Activated CD8-positive, alpha-beta memory T cell treated with anti-CD3 and anti-CD28 coated beads for 1 hour (primary cell): Measurements from ENCODE around the gene FNDC11.

ENCODE experiments used
- DNase-seq, 2 donors: peaks; one replicate each; pipeline ENCODE4 v3.0.0-alpha.2; 2020; ENCODE audit warnings: low read depth in 1 of 2; ENCODE audit errors: extremely low read depth in 1 of 2

Gene FNDC11

DNA sequence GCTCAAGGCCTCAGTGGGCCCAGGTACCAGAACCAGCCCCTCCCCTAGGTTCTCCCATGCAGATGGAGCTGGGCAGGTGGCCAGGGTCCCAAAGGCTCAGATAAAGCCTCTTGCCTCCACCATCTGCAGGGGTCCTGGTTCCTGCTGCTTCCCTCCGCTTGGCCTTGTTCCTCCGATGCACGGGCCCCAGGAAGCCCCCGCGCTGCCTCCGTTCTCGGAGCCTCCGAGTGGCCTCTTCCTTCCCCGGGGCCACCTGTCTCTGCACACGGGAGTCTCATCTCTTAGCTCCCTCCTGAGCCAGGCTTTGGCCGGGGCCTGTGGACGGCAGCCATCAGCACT lies 14.9 kb upstream of the FNDC11 start:
- no peak for DNase-seq

DNA sequence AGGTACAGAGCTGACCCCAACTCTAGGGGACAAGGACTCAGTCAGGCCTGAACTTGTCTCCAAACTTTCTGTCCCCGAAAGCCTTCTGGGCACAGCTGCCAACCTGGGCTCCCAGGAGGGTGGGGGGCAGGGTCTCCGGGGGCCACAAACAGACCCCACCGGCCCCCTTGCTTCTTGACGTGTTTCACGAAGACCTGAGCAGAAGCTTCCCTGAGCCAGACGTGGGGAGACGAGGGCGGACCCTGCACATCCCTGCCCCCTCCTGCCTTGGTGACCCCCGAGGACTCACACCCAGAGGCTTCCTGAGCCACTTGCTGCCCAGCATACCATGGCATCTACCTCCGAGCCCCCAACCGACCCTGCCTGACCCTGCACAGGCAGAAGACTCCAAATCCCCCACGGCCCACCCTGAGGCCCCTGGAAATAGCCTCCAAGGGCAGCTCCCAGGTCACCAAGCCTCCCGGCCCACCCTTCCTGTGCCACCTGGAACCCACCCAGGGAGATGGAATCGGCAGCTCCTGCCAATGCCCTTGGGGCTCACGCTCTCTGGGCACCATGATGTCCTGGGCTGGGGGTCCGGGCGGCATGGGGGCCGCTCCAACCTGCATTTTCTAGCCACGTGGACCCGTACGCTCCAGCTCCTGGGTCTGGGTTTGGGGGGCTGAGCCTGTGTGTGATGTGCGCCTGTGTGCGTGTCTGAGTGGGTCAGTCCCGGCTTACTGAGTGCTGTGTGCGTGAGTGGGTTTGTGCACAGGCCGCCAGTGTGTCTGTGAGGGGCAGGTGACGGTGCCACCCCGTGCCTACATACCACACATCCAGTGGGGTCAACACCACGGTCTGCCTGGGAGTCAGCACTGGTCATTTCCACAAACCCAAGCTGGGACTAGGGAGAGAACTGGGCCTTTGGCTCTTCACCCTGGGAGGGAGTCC lies 14.3 kb upstream of the FNDC11 start:
- no peak for DNase-seq

DNA sequence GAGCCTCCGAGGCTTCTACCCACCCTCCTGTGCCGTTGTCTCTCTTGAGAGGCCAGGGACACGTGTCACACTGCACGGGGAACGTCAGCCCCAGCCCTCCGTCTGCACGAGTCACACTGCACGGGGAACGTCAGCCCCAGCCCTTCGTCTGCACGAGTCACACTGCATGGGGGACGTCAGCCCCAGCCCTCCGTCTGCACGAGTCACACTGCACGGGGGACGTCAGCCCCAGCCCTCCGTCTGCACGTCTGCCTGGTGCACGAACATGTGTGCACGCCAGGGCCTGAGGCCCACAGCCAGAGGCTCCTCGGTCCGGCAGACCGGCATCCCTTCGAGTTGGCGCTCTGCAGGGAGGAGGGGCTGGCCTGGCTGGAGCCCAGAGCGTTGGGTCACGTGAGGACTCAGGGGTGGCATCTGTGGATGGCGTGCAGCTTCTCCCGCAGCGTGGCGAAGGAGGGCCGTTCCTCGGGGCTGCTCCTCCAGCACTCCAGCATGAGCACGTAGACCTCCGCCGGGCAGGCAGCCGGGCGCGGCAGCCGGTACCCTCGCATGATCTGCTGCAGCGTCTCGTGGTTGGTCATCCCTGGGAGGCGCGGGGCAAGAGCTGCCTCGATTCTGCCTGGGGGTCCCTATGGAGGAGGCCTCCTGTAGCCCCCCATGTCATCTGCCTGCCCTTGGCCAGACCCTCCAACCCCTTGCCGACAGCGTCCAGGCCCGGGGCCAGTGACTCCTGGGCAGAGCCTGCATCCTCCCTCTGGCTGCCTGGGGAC lies 13.4 kb upstream of the FNDC11 start:
- DNase-seq: no peak

DNA sequence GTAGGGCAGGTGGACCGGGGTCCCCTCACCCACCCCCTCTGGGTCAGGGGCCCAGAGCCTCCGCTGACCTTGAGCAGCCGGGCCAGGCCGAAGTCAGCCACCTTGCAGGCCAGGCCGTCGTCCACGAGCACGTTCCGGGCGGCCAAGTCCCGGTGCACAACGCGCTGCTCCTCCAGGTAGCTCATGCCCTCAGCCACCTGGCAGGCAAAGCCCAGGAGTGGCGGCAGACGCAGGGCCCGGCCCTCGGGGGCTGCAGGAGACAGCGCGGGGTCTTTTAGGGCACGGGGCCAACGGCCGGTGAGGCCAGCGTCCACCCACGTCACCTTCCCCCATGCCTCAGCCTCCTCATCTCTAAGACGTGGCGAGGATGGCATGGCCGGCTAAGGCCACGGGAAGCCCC lies 12.6 kb upstream of the FNDC11 start:
- DNase-seq: no peak

DNA sequence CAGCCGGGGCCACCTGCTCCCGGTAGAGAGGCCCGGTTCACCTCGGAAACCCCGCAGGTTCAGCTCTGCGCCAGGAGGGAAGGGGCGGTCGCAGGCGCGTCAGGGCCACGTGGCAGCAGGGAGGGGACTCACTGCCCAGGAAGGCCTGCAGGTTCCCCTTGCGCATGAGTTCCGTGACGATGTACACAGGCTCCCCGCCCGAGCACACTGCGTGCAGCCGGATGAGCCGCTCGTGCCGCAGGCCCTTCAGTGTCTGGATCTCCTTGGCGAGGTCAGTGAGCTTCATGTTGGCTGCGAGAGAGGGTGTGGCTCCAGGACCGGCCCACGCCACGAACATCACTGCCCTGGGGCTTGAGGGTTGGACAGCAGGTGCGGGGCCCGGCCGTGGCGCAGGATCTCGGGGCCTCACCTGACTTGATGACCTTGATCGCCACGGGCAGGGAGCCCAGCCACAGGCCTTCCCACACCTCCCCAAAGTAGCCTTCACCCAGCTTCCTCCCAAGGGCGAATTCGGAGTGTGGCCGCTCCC lies 11.9 kb upstream of the FNDC11 start:
- DNase-seq: no peak

DNA sequence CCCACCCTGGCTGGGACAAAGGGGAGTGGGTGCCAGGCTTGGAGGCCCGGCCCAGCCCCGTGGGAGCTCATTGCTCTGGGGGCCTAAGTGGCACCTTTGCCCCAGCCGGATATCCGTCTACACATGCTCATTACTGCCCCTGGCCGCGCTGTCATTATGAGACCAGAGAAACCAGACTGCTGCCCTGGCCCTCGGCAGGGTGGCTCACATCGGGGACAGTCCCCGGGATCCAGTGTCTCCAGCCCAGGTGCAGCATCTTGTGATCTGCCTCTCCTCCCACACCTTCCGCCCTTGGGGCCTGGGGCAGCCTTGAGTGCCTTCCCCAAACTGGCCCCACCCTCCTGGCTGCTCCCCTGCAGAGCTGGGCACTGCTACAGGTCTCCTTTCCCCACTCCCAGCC lies 11.3 kb upstream of the FNDC11 start:
- DNase-seq: no peak

DNA sequence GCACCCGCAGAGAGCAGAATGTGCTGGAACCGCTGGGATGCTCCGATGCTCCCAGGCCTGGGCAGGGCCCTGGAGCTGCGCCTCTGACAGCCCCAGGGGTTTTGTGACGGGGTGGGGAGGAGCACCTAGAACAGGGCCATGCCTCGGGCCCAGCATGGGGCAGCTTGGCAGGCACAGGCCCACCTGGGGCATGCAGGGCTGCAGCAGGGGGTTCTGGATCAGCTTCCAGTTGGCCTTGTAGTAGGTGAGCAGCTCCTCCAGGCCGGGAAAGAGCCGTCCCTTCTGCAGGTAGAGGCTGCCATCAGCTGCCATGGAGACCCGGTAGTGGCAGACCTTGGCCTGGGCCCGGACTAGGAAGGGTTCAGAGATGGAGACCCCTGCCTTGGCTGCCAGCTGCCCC lies 10.8 kb upstream of the FNDC11 start:
- no peak for DNase-seq

DNA sequence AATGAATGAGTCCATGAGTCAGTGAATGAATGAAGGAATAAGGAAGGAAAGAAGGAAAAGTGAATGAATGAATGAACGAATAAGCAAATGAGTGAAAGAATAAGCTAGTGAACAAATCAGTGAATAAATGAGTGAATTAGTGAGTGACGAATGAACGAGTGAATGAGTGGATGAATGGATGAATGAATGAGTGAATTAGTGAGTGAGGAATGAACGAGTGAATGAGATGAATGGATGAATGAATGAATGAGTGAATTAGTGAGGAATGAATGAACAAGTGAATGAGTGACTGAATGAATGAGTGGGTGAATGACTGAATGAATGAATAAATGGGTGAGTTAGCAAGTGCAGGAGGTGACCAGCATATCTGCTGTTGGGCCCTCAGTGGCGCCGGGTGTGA lies 10.2 kb upstream of the FNDC11 start:
- DNase-seq: no peak

DNA sequence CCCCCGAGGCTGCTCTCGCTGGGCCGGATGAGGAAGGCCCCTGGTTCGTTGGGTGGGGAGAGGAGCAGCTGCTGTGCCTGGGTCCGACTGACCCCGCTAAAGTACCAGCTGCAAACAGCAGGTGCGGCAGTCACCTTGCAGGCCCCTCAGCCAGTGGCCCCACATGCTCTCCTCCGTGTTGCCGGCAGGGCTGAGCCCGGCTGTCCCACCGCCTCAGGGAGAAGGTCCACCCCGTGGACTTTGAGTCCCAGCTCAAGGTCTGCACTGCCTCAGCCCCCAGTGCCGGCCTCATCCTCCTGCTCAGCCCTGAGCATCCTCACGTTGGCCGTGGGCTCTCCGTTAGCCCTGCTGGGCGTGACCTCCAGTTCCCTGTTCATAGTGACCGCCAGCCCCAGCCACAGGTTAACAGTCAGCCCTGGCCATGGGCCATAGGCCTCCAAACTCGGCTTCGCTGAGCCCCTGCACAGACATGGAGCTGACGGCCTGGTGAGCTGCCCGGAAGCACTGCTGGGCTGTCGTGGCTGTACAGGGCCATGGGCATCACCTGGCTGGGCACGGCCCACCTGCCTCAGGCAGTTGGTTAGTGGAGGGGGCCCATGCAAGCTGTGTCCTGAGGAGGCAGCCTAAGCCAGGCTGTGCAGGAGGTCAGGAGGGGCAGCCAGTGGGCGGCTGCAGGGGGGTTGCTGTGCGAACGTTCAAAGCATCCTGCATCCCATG lies 9.6 kb upstream of the FNDC11 start:
- no peak for DNase-seq

DNA sequence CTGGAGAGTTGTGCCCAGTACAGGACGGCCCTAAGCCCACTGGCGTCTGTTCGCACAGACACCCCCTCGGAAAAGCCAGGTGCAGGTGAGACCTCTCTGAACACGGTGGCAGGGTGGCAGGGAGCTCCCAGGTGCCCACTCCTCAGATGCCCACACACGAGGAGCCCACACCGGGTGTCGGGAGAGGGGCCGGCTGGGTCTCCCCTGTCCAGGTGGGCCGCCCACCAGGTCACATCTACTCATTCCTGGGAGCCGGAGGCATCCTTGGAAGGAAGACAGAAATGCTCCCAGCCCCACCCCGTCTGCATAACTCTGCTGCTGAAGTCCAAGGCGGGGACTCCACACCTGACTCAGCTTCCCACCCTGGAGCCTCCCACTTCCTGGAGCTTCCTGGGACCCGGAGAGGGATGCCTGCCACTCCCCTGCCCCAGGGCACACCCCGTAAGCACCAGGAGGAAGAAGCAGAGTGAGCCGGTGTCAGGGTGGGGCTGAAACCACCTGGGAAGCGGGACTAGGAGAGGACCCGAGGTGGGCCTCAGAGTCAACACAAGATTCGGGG lies 8.9 kb upstream of the FNDC11 start:
- no peak for DNase-seq

DNA sequence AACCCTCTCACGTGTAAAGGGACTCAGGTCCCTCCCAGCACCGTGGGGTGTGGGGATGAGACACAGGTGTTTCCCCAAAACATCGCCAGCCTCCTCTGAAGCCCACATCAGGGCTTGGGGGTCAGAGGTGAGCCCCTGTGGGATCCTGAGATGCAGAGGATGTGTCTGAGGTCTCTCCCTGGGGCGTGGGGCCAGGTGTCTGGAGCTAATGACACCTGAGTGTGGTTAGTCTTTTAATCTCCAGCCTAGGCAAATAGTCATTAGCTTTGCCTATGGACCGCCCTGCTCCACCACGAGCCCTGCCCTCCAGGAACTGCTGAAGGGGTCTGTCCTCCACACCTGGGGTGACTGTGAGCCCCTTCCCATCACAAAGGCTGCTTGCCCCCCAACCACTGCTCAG lies 8.1 kb upstream of the FNDC11 start:
- DNase-seq: no peak

DNA sequence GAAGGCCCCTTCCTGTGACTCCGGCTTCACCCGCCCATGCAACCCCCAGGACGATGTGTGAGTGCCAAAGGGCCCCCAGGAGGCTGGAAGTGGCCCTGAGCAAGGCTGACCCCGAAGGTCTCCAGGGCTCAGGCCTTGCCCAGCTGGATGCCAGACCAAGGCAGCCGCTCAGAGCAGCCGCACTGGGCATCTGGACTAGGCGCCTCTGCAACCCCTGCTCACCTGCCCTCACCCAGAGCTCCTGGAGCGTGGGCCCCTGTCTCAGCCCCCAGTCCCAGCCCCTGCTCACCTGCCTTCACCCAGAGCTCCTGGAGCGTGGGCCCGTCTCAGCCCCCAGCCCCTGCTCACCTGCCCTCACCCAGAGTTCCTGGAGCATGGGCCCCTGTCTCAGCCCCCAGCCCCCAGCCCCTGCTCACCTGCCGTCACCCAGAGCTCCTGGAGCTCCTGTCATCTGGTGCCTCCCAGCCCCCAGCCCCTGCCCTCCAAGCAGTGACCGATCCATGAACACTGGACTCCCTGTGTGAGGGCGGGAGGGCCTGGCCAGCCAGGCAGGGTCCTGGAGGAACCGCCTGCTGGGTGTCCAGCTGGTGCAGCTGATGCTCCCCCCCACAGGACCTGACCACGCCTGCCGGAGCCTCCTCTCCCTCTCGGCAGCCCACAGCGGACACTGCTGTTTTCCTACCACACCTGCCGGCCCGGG lies 7.6 kb upstream of the FNDC11 start:
- no peak for DNase-seq

DNA sequence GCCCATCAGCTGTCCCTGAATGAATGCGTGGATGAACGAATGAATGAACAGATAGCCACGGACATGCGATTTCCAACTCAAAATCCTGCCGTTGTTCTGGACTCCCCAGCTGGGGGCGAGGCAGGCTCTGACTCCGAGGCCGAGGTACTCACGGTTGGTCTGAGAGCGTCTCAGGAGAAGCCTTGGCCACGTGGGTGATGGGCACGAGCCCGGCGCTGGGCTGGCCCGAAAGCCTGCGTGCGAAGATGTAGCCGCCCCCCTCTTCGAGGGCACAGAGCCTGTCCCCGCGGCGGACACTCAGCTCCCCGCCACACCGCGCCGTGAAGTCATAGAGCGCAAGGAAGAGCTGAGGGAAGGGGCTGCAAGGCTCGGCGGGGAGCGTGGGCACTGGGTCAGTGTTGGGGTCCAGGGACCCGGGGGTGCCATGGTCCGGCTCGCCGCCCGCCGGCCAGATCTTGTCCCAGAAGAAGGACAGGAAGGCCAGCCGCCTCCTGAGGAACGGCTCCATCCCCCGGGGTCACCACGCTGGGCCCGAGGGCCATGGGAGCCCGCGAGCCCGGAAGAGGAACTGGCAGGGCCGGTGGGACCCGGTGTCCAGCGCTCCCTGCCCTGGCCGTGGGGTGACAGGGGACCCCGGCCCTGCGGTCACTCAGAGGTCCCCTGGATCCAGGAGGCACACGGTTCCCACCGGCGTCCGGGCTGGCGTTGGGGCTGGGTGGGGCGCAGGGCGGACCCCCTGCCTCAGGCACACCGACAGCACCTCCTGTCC lies 6.8 kb upstream of the FNDC11 start:
- DNase-seq: no peak

DNA sequence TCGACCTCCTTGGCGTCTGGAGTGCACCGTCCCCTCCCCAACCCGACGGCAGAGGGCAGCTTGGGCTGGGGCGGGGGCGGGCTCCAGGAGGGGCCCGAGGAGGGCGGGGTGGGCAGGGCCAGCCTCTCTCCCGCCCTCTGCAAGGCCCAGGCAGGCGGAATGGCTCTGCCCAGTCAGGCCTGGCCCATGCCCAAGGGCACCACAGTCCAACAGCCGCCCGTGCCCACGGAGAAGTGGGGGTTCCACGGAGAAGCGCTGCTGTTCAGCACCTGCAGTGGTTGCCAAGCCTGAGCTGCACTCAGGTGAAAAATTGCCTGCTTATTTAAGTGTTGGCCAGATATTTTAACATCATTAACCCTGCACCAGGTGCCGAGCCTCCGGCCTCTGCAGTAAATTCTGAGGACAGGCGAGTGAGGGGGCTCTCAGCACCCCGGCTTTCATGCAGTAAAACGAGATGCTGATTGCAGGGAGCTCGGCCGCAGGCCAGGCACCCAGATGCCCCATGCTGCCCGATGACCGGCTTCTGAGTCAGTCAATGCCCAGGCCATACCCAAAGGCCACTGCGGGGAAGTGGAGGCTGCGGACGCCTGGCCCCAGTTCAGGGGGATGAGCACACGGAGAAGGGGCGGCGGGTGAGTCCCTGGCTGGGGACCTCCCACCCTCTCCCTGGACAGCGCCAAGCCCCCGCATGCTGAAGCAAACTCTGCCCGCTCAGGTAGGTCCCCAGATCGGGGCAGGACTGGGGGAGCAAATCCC lies 6.1 kb upstream of the FNDC11 start, which contains the start of gene SRMS:
Gene SRMS, minus strand, starts transcription at position 25 of the 756 bp plus-strand sequence. CDS start 286 bp downstream, outside the sequence.
- DNase-seq: no peak

DNA sequence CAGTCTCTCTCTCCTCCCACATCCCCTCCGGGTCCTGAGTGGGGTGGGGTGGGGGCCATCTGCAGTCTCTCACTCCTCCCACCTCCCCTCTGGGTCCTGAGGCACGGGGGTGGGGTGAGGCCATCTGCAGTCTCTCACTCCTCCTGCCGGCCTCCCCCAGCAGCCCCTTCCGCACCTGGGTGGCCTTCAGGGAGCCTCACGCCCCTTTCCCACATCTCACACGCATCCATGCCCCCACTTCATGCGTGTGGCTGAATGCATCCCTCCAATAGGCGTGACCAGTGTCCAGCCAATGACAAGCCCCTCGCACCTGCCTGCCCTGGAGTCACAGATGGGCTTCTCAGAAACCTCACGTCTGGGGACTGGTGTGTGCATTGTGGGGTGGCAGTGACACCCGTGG lies 5.4 kb upstream of the FNDC11 start:
- DNase-seq: no peak

DNA sequence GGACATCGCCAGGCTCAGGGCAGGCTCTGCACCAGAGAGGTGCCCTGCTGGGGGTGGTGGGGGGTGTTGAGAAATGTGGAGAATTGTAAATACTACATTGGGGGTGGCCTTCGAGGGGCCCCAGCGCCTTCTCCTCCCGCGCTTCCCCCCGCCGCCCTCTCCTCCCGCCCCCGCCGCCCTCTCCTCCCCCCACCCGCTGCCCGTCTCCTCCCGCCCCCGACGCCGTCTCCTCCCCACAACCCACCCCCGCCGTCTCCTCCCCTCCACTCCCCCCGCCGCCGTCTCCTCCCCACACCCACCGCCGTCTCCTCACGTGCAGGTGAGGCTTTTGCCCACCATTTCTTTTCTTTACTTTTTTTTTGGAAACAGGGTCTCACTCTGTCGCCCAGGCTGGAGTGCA lies 4.9 kb upstream of the FNDC11 start:
- no peak for DNase-seq

DNA sequence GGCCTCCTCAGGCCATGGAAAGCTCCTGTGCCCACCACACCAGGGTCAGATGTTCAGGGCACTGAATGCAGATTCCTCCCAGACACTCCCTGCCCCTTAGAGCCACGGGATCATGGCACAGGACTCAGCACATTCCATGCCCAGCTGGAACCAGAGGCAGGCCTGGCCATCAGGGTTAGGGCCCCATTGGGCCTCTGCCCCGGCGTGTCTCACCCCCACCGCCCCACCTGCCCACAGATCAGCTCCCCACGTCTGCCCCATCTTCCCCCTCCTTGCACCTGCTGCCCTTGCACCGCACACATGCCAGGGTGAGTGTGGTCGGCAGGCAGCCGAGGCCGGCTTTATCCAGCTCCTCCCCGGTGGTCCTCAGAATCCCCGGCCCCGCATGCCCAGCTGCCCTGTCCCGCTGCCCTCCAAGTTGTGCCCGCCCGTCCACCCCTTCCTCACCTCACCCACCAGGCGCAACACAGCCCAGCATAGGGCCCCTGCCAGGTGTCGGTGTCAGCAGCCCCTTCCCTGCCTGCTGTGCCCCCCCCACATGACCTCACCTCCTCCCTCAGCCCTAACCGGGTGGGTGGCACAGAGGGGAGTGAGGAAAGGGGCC lies 4.2 kb upstream of the FNDC11 start:
- no peak for DNase-seq

DNA sequence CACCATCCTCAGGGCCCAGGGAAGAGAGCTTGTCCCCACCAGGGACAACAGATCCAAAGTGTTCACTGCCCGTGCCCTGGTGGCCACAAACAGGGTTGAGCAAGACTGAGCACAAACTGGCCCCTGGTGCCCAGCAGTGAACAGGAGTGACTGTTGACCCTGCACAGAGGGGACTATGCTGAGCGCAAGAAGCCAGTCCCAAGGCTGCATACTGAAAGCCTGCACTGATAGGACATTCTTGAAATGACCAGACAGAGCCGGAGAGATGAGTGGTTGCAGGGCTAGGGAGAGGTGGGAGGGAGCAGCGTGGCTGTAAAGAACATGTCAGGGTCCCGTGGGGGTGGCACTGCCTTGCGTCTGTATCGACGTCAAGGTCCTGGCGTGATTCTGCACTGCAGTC lies 2.9 kb upstream of the FNDC11 start:
- DNase-seq: no peak
